ENCODE results near the gene APBB2. TPM values are rescaled to one million over a fixed set of nuclear protein-coding genes. Genes with fewer than 3 reads are reported as not detected.

APBB2 gene
- total RNA-seq, 2 donors from 2014 or later: 56.1 to 64.8 TPM

DNA sequence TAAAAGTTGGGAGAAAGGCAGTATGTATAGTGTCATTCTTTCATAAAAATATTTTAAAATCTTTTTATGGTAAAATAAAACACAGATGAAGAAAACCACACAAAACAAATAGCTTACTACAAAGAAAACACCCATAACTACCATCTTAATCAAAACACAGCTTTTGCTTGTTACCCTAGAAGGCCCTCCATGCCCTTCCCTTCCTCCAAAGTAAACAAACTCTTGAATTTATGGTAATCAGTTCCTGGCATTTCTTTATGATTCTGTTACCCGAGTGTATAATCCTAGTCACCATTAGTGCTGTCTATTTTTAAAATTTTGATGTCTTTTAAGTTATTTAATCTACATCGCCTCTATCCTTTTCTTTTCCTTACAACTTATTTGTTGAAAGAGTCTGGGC is 170.9 kb downstream of the APBB2 start:
- DNase-seq: no peak
- no peaks in the 10 kb centered on the region for H3K27me3 Mint-ChIP-seq (ENCODE audit: insufficient read depth)
- peaks cover 3% of the 10 kb centered on the region for H3K36me3 ChIP-seq (ENCODE audit: control insufficient read depth, insufficient read depth, low read length)
- H3K4me3 ChIP-seq (ENCODE audit: low read length): peak overlapping the region; percentile 28
- H3K9me3 ChIP-seq (ENCODE audit: control insufficient read depth, low read length): peaks cover 76% of the 10 kb centered on the region
- H3K9ac ChIP-seq (ENCODE audit: extremely low read depth, low read length, poor library complexity, severe bottlenecking): no peak overlapping the region
- no peak overlapping the region for H3K27ac Mint-ChIP-seq
- H3K36me3 Mint-ChIP-seq (ENCODE audit: low read depth): peaks cover 51% of the 10 kb centered on the region
- H3K4me1 Mint-ChIP-seq: peaks cover 5% of the 10 kb centered on the region
- TF ChIP-seq, protein P1, sequence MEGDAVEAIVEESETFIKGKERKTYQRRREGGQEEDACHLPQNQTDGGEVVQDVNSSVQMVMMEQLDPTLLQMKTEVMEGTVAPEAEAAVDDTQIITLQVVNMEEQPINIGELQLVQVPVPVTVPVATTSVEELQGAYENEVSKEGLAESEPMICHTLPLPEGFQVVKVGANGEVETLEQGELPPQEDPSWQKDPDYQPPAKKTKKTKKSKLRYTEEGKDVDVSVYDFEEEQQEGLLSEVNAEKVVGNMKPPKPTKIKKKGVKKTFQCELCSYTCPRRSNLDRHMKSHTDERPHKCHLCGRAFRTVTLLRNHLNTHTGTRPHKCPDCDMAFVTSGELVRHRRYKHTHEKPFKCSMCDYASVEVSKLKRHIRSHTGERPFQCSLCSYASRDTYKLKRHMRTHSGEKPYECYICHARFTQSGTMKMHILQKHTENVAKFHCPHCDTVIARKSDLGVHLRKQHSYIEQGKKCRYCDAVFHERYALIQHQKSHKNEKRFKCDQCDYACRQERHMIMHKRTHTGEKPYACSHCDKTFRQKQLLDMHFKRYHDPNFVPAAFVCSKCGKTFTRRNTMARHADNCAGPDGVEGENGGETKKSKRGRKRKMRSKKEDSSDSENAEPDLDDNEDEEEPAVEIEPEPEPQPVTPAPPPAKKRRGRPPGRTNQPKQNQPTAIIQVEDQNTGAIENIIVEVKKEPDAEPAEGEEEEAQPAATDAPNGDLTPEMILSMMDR (conservative IDR thresholded peaks at IDR 0.05): no peak
- no peaks in the 10 kb centered on the region for H3K4me1 ChIP-seq (ENCODE audit: control insufficient read depth, insufficient read depth, low read length)
- no CpG with 5 or more reads among the region's 2 CpGs for WGBS, 2 experiments (ENCODE audit: insufficient coverage in 1 of 2, insufficient read length in 1 of 2)
- H3K9me3 Mint-ChIP-seq: peaks cover 57% of the 10 kb centered on the region
- no peak overlapping the region for H3K4me3 Mint-ChIP-seq
- no peak overlapping the region for H3K27ac ChIP-seq (ENCODE audit: low read depth, low read length)
- H3K27me3 ChIP-seq (ENCODE audit: control insufficient read depth, insufficient read depth, low read length, poor library complexity, severe bottlenecking): no peaks in the 10 kb centered on the region

DNA sequence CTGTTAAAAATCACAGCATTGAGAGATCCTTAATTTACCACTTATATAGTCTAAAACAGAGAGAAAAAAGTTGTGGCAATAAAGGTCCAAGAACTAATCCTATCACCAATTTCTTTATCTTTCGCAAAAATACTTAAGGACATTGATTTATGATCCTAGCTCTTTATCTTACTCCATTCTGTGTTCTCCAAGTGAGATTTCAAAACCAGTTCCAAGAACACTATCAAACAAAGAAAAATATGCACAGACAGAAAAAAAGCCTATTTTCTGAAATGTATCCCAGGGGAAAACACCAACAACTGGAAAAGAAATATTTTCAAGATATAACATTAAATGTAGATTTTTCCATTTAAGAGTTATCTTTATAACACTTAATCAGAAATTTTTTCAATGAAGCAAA is 172.8 kb downstream of the APBB2 start:
- H3K27me3 ChIP-seq (ENCODE audit: control insufficient read depth, insufficient read depth, low read length, poor library complexity, severe bottlenecking): no peaks in the 10 kb centered on the region
- TF ChIP-seq, protein P1 (conservative IDR thresholded peaks at IDR 0.05): no peak
- no peak overlapping the region for H3K27ac ChIP-seq (ENCODE audit: low read depth, low read length)
- H3K4me1 ChIP-seq (ENCODE audit: control insufficient read depth, insufficient read depth, low read length): no peaks in the 10 kb centered on the region
- Mint-ChIP-seq H3K9me3 (peaks cover 47% of the 10 kb centered on the region), H3K4me3 (no peak overlapping the region), H3K36me3 (ENCODE audit: low read depth) (peaks cover 43% of the 10 kb centered on the region), H3K27ac (no peak overlapping the region), H3K4me1 (peaks cover 8% of the 10 kb centered on the region), H3K27me3 (ENCODE audit: insufficient read depth) (no peaks in the 10 kb centered on the region)
- H3K4me3 ChIP-seq (ENCODE audit: low read length): no peak overlapping the region
- peaks cover 3% of the 10 kb centered on the region for H3K36me3 ChIP-seq (ENCODE audit: control insufficient read depth, insufficient read depth, low read length)
- no peak for DNase-seq
- peaks cover 59% of the 10 kb centered on the region for H3K9me3 ChIP-seq (ENCODE audit: control insufficient read depth, low read length)
- 94 to 100% methylated on average over 1 of the region's 1 CpG for WGBS, 2 experiments (ENCODE audit: insufficient coverage in 1 of 2, insufficient read length in 1 of 2)
- H3K9ac ChIP-seq (ENCODE audit: extremely low read depth, low read length, poor library complexity, severe bottlenecking): no peak overlapping the region

DNA sequence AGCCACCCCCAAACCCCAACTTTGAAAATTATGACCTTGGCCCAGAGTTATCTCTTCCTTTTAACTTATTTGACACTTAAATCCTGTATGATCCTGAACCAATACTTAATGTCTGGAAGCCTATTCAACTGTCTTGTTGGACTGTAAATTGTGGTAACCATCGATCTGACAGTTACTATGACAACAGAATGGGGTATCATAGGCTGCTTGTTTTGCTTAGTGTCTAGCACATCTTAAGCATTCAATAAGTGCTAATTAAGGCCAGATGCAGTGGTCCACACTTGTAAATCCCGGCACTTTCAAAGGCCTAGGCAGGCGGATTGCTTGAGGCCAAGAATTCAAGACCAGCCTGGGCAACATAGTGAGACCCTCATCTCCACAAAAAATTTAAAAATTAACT is 175.0 kb downstream of the APBB2 start:
- H3K9ac ChIP-seq (ENCODE audit: extremely low read depth, low read length, poor library complexity, severe bottlenecking): no peak overlapping the region
- H3K27ac Mint-ChIP-seq: no peak overlapping the region
- TF ChIP-seq, protein P1 (conservative IDR thresholded peaks at IDR 0.05): no peak
- no peaks in the 10 kb centered on the region for H3K27me3 Mint-ChIP-seq (ENCODE audit: insufficient read depth)
- H3K4me3 Mint-ChIP-seq: no peak overlapping the region
- H3K4me1 ChIP-seq (ENCODE audit: control insufficient read depth, insufficient read depth, low read length): no peaks in the 10 kb centered on the region
- 85 to 91% methylated on average over 2 to 3 of the region's 3 CpGs for WGBS, 2 experiments (ENCODE audit: insufficient coverage in 1 of 2, insufficient read length in 1 of 2)
- peaks cover 27% of the 10 kb centered on the region for H3K9me3 Mint-ChIP-seq
- no peaks in the 10 kb centered on the region for H3K27me3 ChIP-seq (ENCODE audit: control insufficient read depth, insufficient read depth, low read length, poor library complexity, severe bottlenecking)
- no peak for DNase-seq
- peaks cover 39% of the 10 kb centered on the region for H3K9me3 ChIP-seq (ENCODE audit: control insufficient read depth, low read length)
- H3K4me1 Mint-ChIP-seq: peaks cover 8% of the 10 kb centered on the region
- peaks cover 3% of the 10 kb centered on the region for H3K36me3 ChIP-seq (ENCODE audit: control insufficient read depth, insufficient read depth, low read length)
- no peak overlapping the region for H3K27ac ChIP-seq (ENCODE audit: low read depth, low read length)
- peaks cover 32% of the 10 kb centered on the region for H3K36me3 Mint-ChIP-seq (ENCODE audit: low read depth)
- peak overlapping the region; percentile 57 for H3K4me3 ChIP-seq (ENCODE audit: low read length)

All from endodermal cell (in vitro differentiated cells).